ENCODE data around the gene PCDH9.

GRCh38 chr13:66716538-66716937 lies 513.6 kb downstream of the PCDH9 start:
- TF ChIP-seq CTCF (IDR thresholded peaks at IDR 0.05) (no peak), POLR2A (IDR thresholded peaks at IDR 0.05) (no peak)
